ENCODE measurements around the gene ASB10.

Gene ASB10, protein sequence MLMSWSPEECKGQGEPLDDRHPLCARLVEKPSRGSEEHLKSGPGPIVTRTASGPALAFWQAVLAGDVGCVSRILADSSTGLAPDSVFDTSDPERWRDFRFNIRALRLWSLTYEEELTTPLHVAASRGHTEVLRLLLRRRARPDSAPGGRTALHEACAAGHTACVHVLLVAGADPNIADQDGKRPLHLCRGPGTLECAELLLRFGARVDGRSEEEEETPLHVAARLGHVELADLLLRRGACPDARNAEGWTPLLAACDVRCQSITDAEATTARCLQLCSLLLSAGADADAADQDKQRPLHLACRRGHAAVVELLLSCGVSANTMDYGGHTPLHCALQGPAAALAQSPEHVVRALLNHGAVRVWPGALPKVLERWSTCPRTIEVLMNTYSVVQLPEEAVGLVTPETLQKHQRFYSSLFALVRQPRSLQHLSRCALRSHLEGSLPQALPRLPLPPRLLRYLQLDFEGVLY

DNA sequence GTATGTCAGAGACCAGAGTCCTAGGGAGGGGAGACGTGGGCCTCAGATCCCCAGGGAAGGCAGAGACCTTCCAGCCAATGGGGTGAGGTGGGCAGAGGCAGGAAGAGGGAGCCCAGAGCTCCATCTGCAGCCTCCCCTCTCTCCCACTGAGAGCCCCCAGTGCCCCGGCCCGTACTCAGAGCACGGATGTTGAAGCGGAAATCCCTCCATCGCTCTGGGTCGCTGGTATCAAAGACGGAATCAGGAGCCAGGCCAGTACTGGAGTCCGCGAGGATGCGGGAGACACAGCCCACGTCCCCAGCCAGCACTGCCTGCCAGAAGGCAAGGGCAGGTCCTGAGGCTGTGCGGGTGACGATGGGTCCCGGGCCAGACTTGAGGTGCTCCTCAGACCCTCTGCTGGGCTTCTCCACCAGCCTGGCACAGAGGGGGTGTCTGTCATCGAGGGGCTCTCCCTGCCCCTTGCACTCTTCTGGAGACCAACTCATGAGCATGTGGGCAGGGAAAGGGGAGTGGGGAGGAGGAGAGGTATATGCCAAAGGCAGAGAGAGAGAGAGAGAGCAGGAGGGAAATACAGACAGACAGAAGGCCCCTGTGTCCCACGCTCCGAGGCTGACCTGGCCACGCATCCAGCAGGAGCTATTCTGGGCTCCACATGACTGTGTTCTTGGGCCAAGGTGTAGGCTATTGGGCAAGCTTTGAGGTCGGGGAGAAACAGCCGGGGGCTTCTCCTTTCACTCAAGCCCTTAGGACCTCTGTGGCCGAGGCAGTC lies at the start of gene ASB10:
TSS of gene ASB10 (minus strand) at position 611 of the 769 bp plus-strand sequence. CDS start at position 491, 120 bp downstream.
- DNase-seq (ENCODE audit: low read depth), result no peak

DNA sequence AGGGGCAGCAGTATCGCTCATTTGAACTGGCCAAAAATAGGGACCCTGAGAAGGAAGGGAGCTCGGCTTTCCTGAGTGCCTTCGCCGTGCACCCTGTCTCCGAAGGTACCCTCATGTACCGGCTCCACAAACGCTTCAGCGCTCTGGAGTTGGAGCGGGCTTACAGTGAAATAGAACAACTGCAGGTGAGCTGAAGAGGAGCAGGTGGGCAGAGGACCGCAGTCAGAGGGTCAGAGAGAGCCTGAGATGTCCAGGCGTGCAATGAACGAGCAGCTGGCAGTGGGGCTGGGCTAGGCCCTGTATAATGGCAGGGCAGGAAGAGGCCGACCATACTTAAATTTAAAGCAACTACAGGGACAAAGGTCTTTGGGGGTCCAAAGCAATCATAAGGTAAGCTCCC lies 49.4 kb upstream of the ASB10 start:
- DNase-seq (ENCODE audit: low read depth), result no peak

DNA sequence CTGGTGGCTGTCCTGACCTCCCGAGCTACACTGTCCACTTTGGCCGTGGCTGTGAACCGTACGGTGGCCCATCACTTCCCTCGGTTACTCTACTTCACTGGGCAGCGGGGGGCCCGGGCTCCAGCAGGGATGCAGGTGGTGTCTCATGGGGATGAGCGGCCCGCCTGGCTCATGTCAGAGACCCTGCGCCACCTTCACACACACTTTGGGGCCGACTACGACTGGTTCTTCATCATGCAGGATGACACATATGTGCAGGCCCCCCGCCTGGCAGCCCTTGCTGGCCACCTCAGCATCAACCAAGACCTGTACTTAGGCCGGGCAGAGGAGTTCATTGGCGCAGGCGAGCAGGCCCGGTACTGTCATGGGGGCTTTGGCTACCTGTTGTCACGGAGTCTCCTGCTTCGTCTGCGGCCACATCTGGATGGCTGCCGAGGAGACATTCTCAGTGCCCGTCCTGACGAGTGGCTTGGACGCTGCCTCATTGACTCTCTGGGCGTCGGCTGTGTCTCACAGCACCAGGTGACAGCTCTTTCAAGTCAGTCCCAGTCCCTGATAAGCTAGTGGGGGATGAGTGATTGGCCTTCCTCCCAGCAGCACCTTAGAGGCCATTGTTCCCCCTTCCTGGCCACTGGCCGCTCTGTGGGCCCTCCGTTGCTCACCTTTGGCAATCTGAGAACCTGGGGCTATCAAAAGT lies 48.2 kb upstream of the ASB10 start:
- DNase-seq (ENCODE audit: low read depth), result no peak

DNA sequence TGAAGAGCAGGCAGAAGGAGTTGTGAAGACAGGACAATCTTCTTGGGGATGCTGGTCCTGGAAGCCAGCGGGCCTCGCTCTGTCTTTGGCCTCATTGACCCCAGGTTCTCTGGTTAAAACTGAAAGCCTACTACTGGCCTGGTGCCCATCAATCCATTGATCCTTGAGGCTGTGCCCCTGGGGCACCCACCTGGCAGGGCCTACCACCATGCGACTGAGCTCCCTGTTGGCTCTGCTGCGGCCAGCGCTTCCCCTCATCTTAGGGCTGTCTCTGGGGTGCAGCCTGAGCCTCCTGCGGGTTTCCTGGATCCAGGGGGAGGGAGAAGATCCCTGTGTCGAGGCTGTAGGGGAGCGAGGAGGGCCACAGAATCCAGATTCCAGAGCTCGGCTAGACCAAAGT lies 46.8 kb upstream of the ASB10 start:
- no peak for DNase-seq (ENCODE audit: low read depth)

DNA sequence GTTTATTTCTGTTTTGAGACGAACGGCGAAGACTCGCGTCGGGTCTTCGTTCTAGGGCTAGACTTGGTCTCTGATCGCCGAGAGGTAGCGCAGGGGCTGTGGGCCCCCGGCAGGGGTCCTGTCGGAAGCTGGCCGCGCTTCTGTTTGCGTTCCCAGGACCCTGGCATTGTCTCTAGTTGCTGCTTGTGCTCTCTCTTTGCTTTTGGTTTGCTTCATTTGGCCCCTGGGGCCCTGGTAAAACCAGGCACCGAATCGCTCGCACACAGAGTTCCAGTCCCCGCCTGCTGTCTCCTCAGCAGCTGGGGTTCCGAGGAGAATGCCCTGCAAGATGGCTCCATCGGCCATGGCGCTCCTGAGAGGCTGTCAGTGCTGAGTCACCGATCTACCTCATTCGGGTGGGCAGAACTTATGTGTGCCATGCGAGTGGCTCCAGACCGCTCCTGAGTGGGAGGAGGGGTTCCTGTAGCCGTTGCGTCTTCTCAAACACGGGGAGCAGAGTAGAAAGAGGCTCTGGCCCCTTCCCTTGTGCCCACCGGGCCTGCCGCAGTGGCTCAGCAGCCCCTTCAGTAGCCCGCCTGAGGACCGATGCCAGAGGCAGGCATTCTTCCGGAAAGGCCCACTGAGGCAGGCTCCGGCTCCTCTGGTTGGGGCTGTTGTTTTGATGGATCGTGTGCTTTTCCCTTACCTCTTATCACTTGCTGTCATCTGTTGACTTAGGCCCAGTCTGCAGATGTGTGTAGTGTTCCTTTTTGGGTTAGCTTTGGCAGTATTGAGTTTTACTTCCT lies 46.1 kb upstream of the ASB10 start:
- DNase-seq (ENCODE audit: low read depth), result peak; percentile 64

DNA sequence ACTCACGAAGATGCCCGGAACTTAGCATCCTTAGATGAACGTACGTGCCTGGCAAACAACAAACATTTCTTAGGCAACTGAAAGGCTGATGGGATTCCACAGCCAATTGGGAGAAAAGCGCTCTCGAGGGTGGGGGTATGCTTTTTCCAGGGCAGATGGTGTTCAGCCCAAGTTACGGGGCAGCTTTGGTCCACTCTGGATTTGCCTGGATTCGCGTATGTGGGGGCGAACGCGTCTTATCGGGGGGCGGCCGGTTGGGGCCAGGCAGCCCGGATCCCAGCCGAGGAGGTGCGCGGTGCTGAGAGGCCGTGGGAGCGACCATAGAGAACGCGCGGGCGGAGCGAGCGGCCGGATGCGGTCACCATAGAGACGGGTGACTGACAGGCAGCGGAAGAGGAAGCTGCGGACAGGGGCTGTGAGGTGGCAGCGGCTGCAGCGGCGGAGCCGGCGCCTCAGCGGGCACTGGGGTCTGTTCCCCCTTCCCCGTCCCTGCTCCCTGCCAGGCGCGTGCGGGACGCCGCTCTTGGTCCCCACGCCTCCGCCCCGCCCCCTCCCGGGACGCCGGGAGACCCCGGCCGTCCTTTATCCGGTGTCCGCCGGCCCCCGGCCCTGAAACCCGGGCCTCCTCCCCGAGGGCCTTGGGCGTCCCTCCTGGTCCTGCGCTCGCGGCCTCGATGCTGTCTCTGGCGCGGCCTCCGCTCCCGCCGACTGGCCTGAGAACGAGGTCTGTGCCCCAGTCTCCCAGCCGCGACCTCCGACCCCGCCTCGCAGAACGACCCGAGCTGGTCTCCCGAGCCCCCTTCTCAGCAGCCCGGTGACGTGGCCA lies 45.3 kb upstream of the ASB10 start, which contains the start of gene CHPF2:
TSS of gene CHPF2 (plus strand) at position 393 of the 826 bp plus-strand sequence. CDS start 1,529 bp downstream, outside the sequence.
- DNase-seq (ENCODE audit: low read depth), result peak; percentile 88

DNA sequence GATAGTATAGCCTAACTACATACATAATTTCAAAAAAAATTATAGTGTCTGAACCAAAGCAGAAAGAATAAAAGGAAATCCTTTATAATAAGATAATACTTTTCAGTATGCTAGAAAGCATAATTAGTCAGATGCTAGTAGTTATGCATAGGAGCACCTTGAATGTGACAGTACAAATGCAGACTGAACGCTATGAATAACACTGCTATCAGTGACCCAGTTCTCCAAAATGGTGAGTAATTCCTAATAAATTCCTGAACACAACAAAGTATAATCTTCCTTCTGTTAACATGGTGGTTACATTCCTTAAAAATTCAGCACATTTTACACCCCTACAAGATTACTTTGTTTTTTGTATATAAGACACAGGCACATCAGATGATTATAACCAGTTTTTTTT lies 44.0 kb upstream of the ASB10 start:
- no peak for DNase-seq (ENCODE audit: low read depth)

DNA sequence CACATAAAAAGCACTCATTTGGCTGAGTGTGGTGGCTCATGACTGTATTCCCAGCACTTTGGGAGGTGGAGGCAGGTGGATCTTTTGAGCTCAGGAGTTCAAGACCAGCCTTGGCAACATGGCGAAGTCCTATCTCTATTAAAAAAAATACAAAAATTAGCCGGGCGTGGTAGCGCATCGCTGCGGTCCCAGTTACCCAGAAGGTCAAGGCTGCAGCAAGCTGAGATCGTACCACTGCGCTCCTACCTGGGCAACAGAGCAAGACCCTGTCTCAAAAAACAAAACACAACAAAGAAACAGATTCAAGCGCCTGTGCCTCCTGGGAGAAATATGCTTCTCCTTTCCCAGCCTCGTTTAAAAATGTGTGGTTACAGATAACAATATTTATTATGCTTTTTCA lies 42.2 kb upstream of the ASB10 start:
- DNase-seq (ENCODE audit: low read depth), result no peak

DNA sequence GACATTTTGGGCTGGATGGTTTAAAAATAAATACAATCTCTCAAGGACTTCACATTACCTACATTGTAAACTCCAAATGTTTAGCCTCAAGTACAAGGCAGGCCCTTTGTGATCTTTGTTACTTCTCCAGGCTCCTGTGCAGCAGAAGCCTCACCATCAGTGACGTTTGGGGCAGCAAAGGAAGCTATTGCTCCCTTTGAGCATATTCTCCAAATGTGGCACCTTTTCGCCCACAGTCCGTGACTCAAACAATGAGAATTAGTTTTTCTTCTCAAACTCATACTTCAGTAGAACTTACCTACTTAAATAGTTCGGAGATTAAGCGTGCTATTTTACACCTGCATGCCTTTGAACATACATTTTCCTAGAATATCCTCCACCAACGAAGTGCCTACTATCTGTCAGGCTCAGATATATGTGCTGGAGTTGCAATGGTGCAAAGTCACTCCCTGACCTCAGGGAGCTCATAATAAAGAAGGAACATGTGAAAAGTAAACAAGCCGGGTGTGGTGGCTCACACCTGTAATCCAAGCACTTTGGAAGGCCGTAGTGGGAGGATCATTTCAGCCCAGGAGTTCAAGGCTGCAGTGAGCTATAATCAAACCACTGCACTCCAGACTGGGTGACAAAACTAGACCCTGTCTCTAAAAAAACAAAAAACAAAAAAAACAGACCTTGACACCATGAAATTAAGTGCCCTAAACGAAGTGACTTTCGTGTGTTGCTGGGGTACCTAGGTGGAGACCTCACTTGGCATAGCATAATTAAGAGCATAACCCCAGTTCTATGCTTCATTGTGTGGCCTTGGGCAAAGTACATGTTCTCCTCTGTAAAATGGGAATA lies 41.2 kb upstream of the ASB10 start:
- DNase-seq (ENCODE audit: low read depth), result no peak

DNA sequence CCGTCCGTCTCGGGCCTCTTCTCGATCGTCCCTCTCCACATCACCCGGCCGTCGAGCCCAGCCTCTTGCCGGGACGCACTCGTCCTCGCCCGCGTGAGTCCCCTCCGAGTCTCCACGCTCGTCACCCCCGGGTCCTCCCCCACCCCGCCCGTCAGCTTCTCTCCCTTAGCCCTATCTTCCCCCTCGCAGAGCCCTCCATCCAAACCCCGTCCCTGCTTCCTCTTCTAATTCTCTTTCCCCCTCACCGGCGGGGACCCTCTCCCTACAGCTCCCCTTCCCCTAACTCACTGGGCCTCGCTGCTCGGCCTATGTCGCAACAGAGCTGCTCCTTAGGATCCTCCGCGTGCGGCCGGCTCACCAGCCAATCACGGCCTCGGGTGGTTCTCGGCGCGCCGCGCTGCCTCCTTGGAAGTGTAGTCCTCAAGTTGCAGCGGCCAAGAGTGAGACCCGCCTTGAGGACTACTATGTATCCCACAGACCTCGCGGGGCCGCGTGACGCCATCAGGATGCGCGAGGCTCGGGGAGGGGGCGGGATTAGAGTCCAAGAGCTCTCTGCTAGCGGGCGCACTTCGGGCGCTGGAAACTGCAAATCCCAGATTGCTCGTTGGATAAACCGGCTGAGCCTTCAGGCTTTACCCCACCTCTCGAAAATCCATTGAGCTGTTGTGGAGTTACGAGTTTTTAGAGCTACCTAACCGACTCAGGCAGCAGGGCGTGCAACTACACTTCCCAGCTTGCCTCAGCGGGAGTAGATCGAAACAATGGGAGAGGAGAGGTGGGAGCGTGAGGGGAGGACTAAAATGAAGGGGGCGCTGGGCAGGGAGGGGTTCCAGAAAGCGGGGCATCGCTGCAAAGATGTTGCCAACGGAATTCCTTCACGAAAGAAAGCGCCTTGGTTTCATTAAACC lies 40.1 kb upstream of the ASB10 start, which contains the start of gene ABCF2:
TSS of gene ABCF2 (minus strand) at position 331 of the 908 bp plus-strand sequence. CDS start 747 bp downstream, outside the sequence.
- DNase-seq (ENCODE audit: low read depth), result peak; percentile 98

DNA sequence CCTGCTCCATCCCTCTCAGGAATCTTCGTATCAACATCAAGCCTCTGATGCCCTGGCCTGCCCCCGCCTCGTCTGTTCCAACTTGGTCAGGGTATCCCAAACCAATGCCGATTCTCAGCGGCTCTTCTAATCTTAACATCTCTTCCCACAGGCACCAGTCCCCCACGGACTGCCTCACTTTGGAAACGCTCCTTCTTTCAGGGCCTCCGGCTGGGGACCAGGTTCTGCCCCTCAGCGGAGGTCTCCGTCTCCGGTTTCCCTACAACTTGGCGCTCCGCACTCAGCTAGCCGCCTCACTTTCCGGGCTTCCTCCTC lies 39.5 kb upstream of the ASB10 start:
- DNase-seq (ENCODE audit: low read depth), result no peak

DNA sequence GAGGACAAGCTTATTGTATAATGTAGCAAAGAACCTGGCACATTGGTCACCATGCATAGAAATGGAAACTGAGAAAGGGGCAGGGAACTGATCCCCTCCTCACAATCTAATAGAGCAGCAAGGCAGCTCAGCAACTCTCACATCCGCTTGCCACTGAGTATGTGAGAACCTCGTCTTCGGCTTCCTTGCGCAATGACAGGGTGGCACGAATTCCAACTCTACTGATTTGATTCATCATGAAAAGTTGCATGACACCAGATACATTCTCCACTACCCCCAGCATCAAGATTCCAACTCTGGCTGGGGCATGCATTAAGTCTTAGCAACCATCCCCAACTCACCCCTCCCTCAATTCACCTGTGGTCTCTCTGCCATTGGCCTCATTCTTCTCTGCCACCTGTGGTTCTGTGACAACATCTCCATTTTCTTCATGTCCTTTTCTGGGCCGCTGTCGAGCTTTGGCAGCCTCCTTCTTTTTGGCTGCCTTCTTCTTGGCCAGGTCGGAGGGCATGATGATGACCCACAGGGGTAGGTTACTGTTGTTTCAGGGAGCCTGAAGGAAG lies 39.0 kb upstream of the ASB10 start:
- no peak for DNase-seq (ENCODE audit: low read depth)

DNA sequence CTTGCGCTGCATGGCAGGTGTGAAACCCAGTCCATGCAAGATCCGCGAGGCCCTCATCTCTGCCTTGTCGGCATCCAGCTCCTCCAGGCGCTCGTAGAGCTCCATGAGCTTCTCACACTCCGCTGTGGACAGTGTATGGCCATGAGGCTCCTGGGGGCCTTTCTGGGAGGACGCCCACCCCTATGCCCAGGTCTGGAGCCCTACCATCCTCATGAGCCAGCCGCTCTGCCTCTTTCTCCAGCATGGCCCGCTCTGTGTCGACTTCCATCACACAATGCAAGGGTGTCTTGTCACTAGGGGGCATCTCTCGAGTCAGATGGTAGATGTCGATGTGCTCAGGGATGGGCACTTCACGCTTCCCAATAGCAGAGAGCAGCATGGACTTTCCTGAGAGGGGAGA lies 36.7 kb upstream of the ASB10 start:
- no peak for DNase-seq (ENCODE audit: low read depth)

DNA sequence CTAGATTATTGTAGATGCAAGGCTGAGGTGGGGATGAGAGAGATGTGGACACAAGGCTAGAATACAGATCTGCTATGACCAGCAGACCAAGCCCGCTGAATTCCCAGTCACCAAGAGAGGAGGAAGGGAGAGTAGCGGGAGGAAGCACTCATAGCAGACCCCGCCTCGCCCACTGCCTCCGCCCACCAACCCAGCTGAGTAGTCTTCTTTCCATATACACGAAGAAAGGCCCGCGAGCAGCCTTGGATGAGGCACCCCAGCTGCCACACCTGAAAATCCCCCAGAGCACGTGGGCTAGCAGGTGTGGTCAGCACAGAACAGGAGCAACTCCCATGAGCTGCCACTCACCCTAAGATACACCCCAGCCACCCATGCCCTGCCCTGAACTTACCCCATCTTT lies 31.1 kb upstream of the ASB10 start:
- DNase-seq (ENCODE audit: low read depth), result no peak

DNA sequence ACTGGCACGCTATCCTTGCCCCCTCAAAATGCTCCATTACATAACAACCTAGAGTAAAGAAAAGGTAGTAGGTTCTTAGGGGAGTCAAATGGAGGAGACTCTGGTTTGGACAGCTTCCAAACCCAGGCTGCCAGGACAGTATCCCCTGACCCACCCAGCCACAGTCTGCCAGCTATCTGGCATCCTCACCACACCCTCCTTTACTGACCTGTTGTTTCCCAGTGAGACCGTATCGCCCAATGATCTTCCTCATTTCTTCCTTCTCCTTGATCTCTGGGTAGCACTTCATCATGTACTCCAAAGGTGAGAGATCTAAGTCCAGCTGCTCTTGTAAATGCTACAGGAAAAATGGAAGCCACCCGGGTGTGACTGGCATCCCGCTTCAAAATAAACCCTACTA lies 28.3 kb upstream of the ASB10 start:
- no peak for DNase-seq (ENCODE audit: low read depth)

DNA sequence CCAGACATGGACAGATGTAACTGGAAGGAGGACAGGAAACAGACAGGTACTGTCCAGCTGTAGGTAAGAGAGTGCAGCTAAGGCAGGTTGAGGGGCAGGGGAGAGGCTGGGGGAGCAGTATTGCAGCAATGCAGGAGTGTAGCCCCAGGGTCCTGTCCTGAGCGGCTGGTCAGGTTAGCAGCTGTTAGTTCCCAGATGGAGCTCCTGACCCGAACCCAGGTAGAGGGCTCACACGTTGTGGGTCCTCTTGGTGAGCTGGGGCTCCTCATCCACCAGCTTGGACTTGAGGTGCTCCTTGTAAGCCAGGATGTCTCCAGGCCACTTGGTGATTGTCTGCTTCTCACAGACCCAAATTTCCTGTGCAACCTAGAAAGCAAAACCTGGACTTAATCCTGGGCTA lies 26.8 kb upstream of the ASB10 start:
- DNase-seq (ENCODE audit: low read depth), result no peak

DNA sequence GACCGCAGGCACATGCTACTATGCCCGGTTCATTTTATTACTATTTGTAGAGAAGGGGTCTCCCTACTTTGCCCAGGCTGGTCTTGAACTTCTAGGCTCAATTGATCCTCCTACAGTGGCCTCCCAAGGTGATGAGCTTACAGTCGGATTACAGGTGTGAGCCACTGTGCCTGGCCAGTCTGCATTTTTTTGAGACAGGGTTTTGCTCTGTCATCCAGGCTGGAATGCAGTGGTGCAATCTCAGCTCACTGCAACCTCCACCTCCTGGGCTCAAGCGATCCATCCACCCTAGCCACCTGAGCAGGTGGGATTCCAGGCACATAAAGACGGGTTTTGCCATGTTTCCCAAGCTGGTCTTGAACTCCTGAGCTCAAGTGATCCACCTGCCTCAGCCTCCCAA lies 25.6 kb upstream of the ASB10 start:
- no peak for DNase-seq (ENCODE audit: low read depth)

DNA sequence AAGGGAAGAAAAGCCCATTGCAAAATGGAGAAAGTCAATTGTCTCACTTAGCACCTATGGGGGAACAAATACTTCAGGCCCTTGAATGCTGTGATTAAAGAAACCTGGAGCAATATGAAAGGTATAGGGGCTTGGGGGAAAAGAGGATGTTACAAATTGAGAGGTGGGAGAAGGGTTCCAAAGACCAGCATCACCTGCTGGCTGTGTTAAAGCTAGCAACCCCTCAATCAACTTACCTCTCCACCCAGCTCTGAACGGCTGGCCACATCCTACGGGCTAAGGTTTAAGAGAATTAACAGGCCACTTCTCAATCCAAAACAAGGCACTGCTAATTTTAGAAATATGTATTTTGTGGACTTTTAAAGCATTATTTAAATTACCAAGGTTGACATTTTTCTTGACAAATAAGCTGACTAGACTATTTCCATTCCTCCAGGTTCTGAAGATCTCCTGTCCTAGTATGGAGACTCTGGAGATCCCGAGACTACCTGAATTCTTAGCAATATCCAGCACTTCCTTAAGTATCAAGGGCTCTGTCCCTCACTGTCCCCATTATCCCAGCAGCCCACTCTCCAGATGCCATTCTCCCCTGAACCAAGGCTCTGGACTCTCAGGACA lies 24.2 kb upstream of the ASB10 start:
- DNase-seq (ENCODE audit: low read depth), result no peak
